GM12878 (cell line): Measurements from ENCODE around the gene TMEM238L. TPM values are rescaled to one million over a fixed set of nuclear protein-coding genes. Genes with fewer than 3 reads are reported as not detected.

Experiments used
- CEBPZ ChIP-seq: fragments of 150-350 bp; IDR thresholded peaks from 2 replicates; pipeline ENCODE4 v1.6.1; 2016; ENCODE audit warnings: low read depth, low read length
- E4F1 ChIP-seq: fragments of 450-650 bp; IDR thresholded peaks from 2 replicates; pipeline ENCODE4 v1.6.1; 2018; ENCODE audit warnings: borderline replicate concordance, mild to moderate bottlenecking; ENCODE audit not compliant: partially characterized antibody
- IKZF1 ChIP-seq: fragments of 450-650 bp; conservative IDR thresholded peaks from 2 replicates; pipeline ENCODE4 v1.6.1; 2017; ENCODE audit warnings: antibody characterized with exemption, mild to moderate bottlenecking
- LARP7 ChIP-seq: fragments of 450-650 bp; IDR thresholded peaks from 2 replicates; pipeline ENCODE4 v1.6.1; 2017; ENCODE audit warnings: mild to moderate bottlenecking
- MYC ChIP-seq: IDR thresholded peaks from 2 replicates; pipeline ENCODE4 v1.6.1; 2011; ENCODE audit warnings: mild to moderate bottlenecking, low read length, moderate library complexity, inconsistent platforms; ENCODE audit not compliant: insufficient read depth, insufficient replicate concordance, insufficient read length, severe bottlenecking
- PAX8 ChIP-seq: fragments of 450-650 bp; IDR thresholded peaks from 2 replicates; pipeline ENCODE4 v1.6.1; 2017; ENCODE audit warnings: mild to moderate bottlenecking, moderate library complexity
- PRDM15 ChIP-seq: fragments of 450-650 bp; formaldehyde crosslinking; IDR thresholded peaks from 2 replicates; pipeline ENCODE4 v1.4.0; 2020; ENCODE audit warnings: mild to moderate bottlenecking, moderate library complexity
- RAD21 ChIP-seq: IDR thresholded peaks from 2 replicates; pipeline ENCODE4 v1.6.1; 2011; ENCODE audit warnings: mild to moderate bottlenecking, low read depth, low read length, moderate library complexity; ENCODE audit not compliant: insufficient read depth
- RAD51 ChIP-seq: fragments of 450-650 bp; IDR thresholded peaks from 2 replicates; pipeline ENCODE4 v1.6.1; 2016; ENCODE audit warnings: moderate library complexity, mild to moderate bottlenecking, inconsistent platforms
- REST ChIP-seq: IDR thresholded peaks from 2 replicates; pipeline ENCODE4 v1.6.1; 2012; ENCODE audit warnings: mild to moderate bottlenecking, low read depth, low read length
- TBL1XR1 ChIP-seq: IDR thresholded peaks from 2 replicates; pipeline ENCODE4 v1.6.1; 2012; ENCODE audit warnings: low read depth, low read length, improper control_type of control experiment
- ZNF274 ChIP-seq: IDR thresholded peaks from one replicate; pipeline ENCODE4 v1.8.0; 2011; ENCODE audit not compliant: insufficient read length, insufficient read depth
- ZNF622 ChIP-seq: fragments of 450-650 bp; IDR thresholded peaks from 2 replicates; pipeline ENCODE4 v1.6.1; 2017; ENCODE audit warnings: mild to moderate bottlenecking, inconsistent platforms
- ZZZ3 ChIP-seq: IDR thresholded peaks from 2 replicates; pipeline ENCODE4 v1.6.1; 2011; ENCODE audit warnings: low read depth; ENCODE audit not compliant: control insufficient read depth, insufficient read length
- polyA plus RNA-seq, 11 experiments: library from polyadenylated mRNA; depleted of rRNA in 4 of 11; unstranded in 6 of 11; stranded (reverse) in 5 of 11; fragments of >200 nt; fragmentation: Nextera tagmentation in 4 of 11; fragmentation: Illumina TruSeq in 1 of 11; extraction: Ambion mirVana in 4 of 11; extraction: Trizol in 1 of 11; gene quantifications; 1 replicate in 1 of 11; 2 replicates in 10 of 11; pipeline versions ENCODE4 v1.2.1 to v1.2.3, GENCODE V29; 2011 to 2016; ENCODE audit warnings: inconsistent platforms in 2 of 11, missing spikeins in 2 of 11, low read depth in 1 of 11
- total RNA-seq, 4 experiments: library from RNA; depleted of rRNA in 3 of 4; stranded (reverse); fragments of >200 nt in 3 of 4; fragmentation: Illumina TruSeq in 1 of 4; extraction: Trizol in 1 of 4; gene quantifications; 2 replicates each; pipeline versions ENCODE4 v1.2.1 to v1.2.3, GENCODE V29; 2013 to 2021

Gene TMEM238L
- total and polyA plus RNA-seq, 10 of the 15 experiments (the other 5 are each of a cell fraction or from before 2014, with no cell fraction given): not detected

DNA sequence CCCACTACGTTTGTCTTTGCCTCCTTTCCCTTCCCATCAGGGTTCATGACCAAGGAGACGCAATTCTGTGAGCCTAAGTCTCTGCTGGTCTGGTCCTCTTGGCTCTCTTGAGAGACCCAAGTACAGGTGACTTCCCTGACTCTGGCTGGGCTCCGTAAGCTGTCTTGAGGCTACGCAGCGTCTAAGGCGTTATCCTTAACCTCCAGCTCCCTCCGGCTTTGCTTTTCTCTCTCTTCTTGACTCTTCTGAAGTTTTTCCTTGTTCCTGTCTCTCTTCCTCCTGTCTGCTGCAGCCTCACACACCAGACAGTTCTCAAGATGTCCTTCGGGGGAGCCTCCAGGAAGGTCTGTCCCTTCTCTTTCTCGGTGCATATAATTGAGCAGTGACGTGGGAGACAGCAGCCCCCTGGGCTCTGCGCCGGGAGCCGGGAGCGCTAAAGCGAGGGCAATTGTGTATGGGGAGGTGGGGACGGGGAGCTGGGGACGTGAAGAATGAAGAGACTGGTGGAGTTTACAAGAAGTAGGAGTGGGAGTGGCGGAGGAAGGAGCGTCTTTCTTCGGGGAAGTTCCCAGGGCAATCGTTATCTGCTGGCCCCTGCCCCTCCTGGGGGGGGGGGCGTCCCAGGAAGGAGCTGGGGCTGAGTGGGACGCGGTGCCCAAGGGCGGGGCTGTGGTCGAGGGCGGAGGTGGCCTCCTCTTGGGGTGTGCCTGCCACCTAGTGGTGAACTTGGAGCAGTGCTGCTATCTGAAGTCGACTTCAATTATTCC lies 40.9 kb upstream of the TMEM238L start (continued):
- no peak for TF ChIP-seq REST
- TF ChIP-seq RAD51: no peak
- TF ChIP-seq LARP7: no peak
- no peak for TF ChIP-seq CEBPZ
- no peak for TF ChIP-seq E4F1
- no peak for TF ChIP-seq ZNF274
- TF ChIP-seq IKZF1: no peak
- TF ChIP-seq PRDM15: no peak
- no peak for TF ChIP-seq PAX8
- no peak for TF ChIP-seq ZNF622
- peak; percentile 72 for TF ChIP-seq RAD21
- TF ChIP-seq ZZZ3: no peak
- no peak for TF ChIP-seq MYC
- TF ChIP-seq TBL1XR1: no peak
